Measurements from ENCODE around the gene DBF4B. TPM values are rescaled to one million over a fixed set of nuclear protein-coding genes. Genes with fewer than 3 reads are reported as not detected.

DBF4B gene
- total RNA-seq, 1 experiment from 2014 or later: 32.9 TPM

- TF ChIP-seq SMAD3 (CRISPR knock-in tag; IDR thresholded peaks at IDR 0.05; ENCODE audit: borderline replicate concordance): peak; percentile 45; the same call in 1 of the 2 replicates
- TF ChIP-seq AFF4 (CRISPR knock-in tag; IDR thresholded peaks at IDR 0.05; ENCODE audit: borderline replicate concordance): no peak
- TF ChIP-seq RORB (CRISPR knock-in tag; IDR thresholded peaks at IDR 0.05): no peak
- no peak for TF ChIP-seq FOXJ3 (CRISPR knock-in tag; IDR thresholded peaks at IDR 0.05; ENCODE audit: borderline replicate concordance)
- 0 out of 2 replicates have a peak, but pooled peaks have one; percentile 49 for TF ChIP-seq ZNF219 (CRISPR knock-in tag; IDR thresholded peaks at IDR 0.05; ENCODE audit: borderline replicate concordance)
- TF ChIP-seq NFYB (CRISPR knock-in tag; conservative IDR thresholded peaks at IDR 0.05; ENCODE audit: low read depth): no peak; the same call in 1 of the 2 replicates
- no peak for TF ChIP-seq OVOL2 (CRISPR knock-in tag; IDR thresholded peaks at IDR 0.05; ENCODE audit: borderline replicate concordance)
- TF ChIP-seq TP53 (CRISPR knock-in tag; IDR thresholded peaks at IDR 0.05): no peak
- TF ChIP-seq MAX (CRISPR knock-in tag; IDR thresholded peaks at IDR 0.05): peak; percentile 95
- peak; percentile 73; the same call in 1 of the 2 replicates for TF ChIP-seq ZNF232 (CRISPR knock-in tag; IDR thresholded peaks at IDR 0.05)
- TF ChIP-seq RELA (CRISPR knock-in tag; IDR thresholded peaks at IDR 0.05; ENCODE audit: borderline replicate concordance): no peak
- TF ChIP-seq IRF2 (CRISPR knock-in tag; IDR thresholded peaks at IDR 0.05; ENCODE audit: borderline replicate concordance, low read depth): no peak
- TF ChIP-seq GTF2I (CRISPR knock-in tag; conservative IDR thresholded peaks at IDR 0.05): no peak
- TF ChIP-seq E2F1 (CRISPR knock-in tag; IDR thresholded peaks at IDR 0.05): no peak
- no peak for TF ChIP-seq ZNF512 (CRISPR knock-in tag; IDR thresholded peaks at IDR 0.05; ENCODE audit: borderline replicate concordance)
- TF ChIP-seq ZMAT4 (CRISPR knock-in tag; IDR thresholded peaks at IDR 0.05): no peak
- peak; percentile 83 for TF ChIP-seq E2F5 (CRISPR knock-in tag; IDR thresholded peaks at IDR 0.05)
- TF ChIP-seq ERG (CRISPR knock-in tag; IDR thresholded peaks at IDR 0.05): no peak
- no peak for TF ChIP-seq CREM (CRISPR knock-in tag; IDR thresholded peaks at IDR 0.05)
- no peak for TF ChIP-seq PREB (CRISPR knock-in tag; IDR thresholded peaks at IDR 0.05; ENCODE audit: borderline replicate concordance)
- peak; percentile 88 for TF ChIP-seq SP1 (CRISPR knock-in tag; conservative IDR thresholded peaks at IDR 0.05)
- TF ChIP-seq TCF7 (CRISPR knock-in tag; IDR thresholded peaks at IDR 0.05; ENCODE audit: low read depth): no peak
- TF ChIP-seq NR2C2 (CRISPR knock-in tag; IDR thresholded peaks at IDR 0.05): no peak
- no peak for TF ChIP-seq CDX4 (CRISPR knock-in tag; IDR thresholded peaks at IDR 0.05; ENCODE audit: borderline replicate concordance)
- no peak for TF ChIP-seq CREB1 (CRISPR knock-in tag; IDR thresholded peaks at IDR 0.05)
Observed at GRCh38 chr17:44775136-44775837, 66.8 kb downstream of the DBF4B start (continued).
